DMS153 (cell line): ENCODE results near the gene NRAS.
"Not testable (repeated sequence)": the region's sequence is repeated elsewhere in the genome, so short reads cannot be mapped to it uniquely, and the experiment has no call there.

Source experiments
- DNase-seq: peaks from one replicate; lab custom pipeline; 2025; lab: John Stamatoyannopoulos, UW

Gene NRAS

GRCh38 chr1:114716304-114717170 lies at the start of gene NRAS:
TSS of gene NRAS (minus strand) at chr1:114716771. CDS start at chr1:114716160, 611 bp downstream.
- DNase-seq = peak; percentile 81

- DNase-seq = no peak
Observed at GRCh38 chr1:114764689-114765088, 48.1 kb upstream of the NRAS start.

GRCh38 chr1:114758256-114758832 lies 41.8 kb upstream of the NRAS start:
- DNase-seq = no peak

- peak; percentile 97 for DNase-seq
Observed at GRCh38 chr1:114757455-114758255, 41.1 kb upstream of the NRAS start, which contains the start of gene CSDE1. TSS of gene CSDE1 (minus strand) at chr1:114757984. CDS start at chr1:114739890, 18,094 bp downstream.

GRCh38 chr1:114756949-114757454 lies 40.4 kb upstream of the NRAS start:
- DNase-seq = no peak

GRCh38 chr1:114756009-114756892 lies 39.7 kb upstream of the NRAS start:
- DNase-seq = no peak

- no peak for DNase-seq
Observed at GRCh38 chr1:114755006-114755931, 38.7 kb upstream of the NRAS start.

- DNase-seq = not testable (repeated sequence)
Observed at GRCh38 chr1:114753702-114754101, 37.1 kb upstream of the NRAS start.

GRCh38 chr1:114753143-114753542 lies 36.6 kb upstream of the NRAS start:
- no peak for DNase-seq

- DNase-seq = peak; percentile 34
Observed at GRCh38 chr1:114750780-114751179, 34.2 kb upstream of the NRAS start.

GRCh38 chr1:114749835-114750234 lies 33.3 kb upstream of the NRAS start:
- DNase-seq = no peak

- no peak for DNase-seq
Observed at GRCh38 chr1:114746450-114747121, 30.0 kb upstream of the NRAS start.

GRCh38 chr1:114745291-114745690 lies 28.7 kb upstream of the NRAS start:
- no peak for DNase-seq

GRCh38 chr1:114741963-114742746 lies 25.6 kb upstream of the NRAS start:
- no peak for DNase-seq

- DNase-seq = no peak
Observed at GRCh38 chr1:114740331-114740730, 23.8 kb upstream of the NRAS start.

GRCh38 chr1:114737314-114737849 lies 20.8 kb upstream of the NRAS start:
- DNase-seq = no peak

- no peak for DNase-seq
Observed at GRCh38 chr1:114735479-114735878, 18.9 kb upstream of the NRAS start.

- DNase-seq = no peak
Observed at GRCh38 chr1:114729782-114730181, 13.2 kb upstream of the NRAS start.
